Lower leg skin (tissue), 4 donors: ENCODE measurements around the gene CES3. TPM values are rescaled to one million over a fixed set of nuclear protein-coding genes. Genes with fewer than 3 reads are reported as not detected.

Source experiments
- DNase-seq, 2 donors: peaks; one replicate each; pipeline ENCODE4 v3.0.0-alpha.2; 2019; ENCODE audit warnings: low spot score in 2 of 2
- H3K4me3 ChIP-seq: fragments of 200-600 bp; sonication (generic); 2 replicates; pipeline ENCODE4 v1.5.1; 2017; ENCODE audit warnings: mild to moderate bottlenecking, low read depth; ENCODE audit not compliant: poor library complexity, severe bottlenecking
- POLR2A ChIP-seq, 2 donors: fragments of 450-650 bp; IDR thresholded peaks; one replicate each; pipeline ENCODE4 v1.6.1; 2016 to 2017; ENCODE audit warnings: antibody characterized with exemption in 2 of 2, mild to moderate bottlenecking in 1 of 2, moderate library complexity in 1 of 2
- WGBS, 2 donors: methylation state at CpG; one replicate each; pipeline ENCODE4 v1.1.5; 2018; 5-methylcytosine and 5-hydroxymethylcytosine counted together
- intact Hi-C: fragments of 100-400 bp; cut with DNase I; formaldehyde crosslinking; loops from one replicate; pipeline ENCODE4 v1.15.0; 2023; ENCODE audit warnings: low total_unique reads
- total RNA-seq, 4 donors: library from RNA; depleted of rRNA; stranded (reverse); fragments of >200 nt; gene quantifications; one replicate each; pipeline ENCODE4 v1.1.0, GENCODE V29; 2016
- TF ChIP-seq, protein P1 (sequence below), 3 donors: fragments of 450-650 bp; IDR thresholded peaks; one replicate each; pipeline ENCODE4 v1.5.1; 2016; ENCODE audit warnings: antibody characterized with exemption in 3 of 3, mild to moderate bottlenecking in 3 of 3, moderate library complexity in 2 of 3

Gene CES3, protein sequence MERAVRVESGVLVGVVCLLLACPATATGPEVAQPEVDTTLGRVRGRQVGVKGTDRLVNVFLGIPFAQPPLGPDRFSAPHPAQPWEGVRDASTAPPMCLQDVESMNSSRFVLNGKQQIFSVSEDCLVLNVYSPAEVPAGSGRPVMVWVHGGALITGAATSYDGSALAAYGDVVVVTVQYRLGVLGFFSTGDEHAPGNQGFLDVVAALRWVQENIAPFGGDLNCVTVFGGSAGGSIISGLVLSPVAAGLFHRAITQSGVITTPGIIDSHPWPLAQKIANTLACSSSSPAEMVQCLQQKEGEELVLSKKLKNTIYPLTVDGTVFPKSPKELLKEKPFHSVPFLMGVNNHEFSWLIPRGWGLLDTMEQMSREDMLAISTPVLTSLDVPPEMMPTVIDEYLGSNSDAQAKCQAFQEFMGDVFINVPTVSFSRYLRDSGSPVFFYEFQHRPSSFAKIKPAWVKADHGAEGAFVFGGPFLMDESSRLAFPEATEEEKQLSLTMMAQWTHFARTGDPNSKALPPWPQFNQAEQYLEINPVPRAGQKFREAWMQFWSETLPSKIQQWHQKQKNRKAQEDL
- total RNA-seq, result 1 to 10 TPM in 3 of 4 donors, under 1 TPM in 1; 0.59 to 1.3 (median 1.2) TPM

DNA sequence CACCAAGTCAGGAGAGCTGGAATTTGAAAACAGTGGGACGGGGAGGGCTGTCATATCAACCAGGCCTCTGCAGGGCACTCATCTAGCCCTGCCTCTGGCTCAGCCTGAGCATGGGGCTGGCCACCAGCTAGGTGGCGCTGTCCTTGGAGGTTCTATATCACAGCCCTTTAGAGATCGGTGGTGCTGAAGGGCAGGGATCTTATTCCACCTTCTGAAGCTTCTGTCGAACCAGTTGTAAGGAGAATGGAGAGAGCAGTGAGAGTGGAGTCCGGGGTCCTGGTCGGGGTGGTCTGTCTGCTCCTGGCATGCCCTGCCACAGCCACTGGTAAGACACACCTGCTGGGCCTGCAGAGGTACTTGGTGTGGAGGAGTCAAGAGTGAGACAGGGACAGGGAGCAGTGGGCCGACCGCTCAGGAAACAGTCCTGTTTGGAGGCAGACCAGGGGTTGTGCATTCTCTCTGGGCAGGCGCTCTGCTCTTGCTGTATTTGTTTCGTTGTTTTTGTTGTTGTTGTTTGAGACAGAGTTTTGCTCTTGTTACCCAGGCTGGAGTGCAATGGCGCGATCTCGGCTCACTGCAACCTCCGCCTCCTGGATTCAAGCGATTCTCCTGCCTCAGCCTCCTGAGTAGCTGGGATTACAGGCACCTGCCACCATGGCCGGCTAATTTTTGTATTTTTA, at the start of gene CES3:
TSS of gene CES3 (plus strand) at position 202 of the 680 bp plus-strand sequence. CDS start at position 244, 42 bp downstream.
- no peak within 1 kb of the TSS for H3K4me3 ChIP-seq
- no peak for DNase-seq
- WGBS, 2 donors, result 68 to 70% methylated on average over 16 of the region's 16 CpGs
- TF ChIP-seq, protein P1, sequence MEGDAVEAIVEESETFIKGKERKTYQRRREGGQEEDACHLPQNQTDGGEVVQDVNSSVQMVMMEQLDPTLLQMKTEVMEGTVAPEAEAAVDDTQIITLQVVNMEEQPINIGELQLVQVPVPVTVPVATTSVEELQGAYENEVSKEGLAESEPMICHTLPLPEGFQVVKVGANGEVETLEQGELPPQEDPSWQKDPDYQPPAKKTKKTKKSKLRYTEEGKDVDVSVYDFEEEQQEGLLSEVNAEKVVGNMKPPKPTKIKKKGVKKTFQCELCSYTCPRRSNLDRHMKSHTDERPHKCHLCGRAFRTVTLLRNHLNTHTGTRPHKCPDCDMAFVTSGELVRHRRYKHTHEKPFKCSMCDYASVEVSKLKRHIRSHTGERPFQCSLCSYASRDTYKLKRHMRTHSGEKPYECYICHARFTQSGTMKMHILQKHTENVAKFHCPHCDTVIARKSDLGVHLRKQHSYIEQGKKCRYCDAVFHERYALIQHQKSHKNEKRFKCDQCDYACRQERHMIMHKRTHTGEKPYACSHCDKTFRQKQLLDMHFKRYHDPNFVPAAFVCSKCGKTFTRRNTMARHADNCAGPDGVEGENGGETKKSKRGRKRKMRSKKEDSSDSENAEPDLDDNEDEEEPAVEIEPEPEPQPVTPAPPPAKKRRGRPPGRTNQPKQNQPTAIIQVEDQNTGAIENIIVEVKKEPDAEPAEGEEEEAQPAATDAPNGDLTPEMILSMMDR (IDR thresholded peaks at IDR 0.05), result peak in 1 of 3 donors; percentile 21
- TF ChIP-seq POLR2A (IDR thresholded peaks at IDR 0.05), result no peak
- intact Hi-C loops, result no loop called here

DNA sequence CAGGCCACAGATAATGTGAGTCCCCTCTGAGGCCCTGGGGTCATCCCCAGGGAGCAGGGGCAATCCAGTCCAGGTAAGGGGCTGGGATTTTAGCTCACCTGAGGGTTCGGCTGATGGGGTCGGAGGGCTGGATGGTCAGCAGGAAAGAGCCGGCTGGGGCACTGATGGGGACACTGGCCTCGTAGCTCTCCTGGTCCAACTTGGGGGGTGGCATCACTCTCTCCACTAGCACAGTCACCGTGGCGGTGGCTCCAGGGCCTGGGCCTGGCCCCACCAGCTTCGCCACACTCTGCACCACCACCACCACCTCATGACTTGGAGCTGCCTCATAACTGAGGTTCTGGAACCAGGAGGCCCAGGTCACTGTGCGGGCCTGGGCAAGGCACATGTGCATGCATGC, 49.3 kb upstream of the CES3 start:
- intact Hi-C loops, result no loop called here
- DNase-seq, result no peak
- 94 to 97% methylated on average over 7 to 8 of the region's 8 CpGs for WGBS, 2 donors
- TF ChIP-seq, protein P1 (IDR thresholded peaks at IDR 0.05), result no peak
- no peak for TF ChIP-seq POLR2A (IDR thresholded peaks at IDR 0.05)
- no peak overlapping the region for H3K4me3 ChIP-seq

DNA sequence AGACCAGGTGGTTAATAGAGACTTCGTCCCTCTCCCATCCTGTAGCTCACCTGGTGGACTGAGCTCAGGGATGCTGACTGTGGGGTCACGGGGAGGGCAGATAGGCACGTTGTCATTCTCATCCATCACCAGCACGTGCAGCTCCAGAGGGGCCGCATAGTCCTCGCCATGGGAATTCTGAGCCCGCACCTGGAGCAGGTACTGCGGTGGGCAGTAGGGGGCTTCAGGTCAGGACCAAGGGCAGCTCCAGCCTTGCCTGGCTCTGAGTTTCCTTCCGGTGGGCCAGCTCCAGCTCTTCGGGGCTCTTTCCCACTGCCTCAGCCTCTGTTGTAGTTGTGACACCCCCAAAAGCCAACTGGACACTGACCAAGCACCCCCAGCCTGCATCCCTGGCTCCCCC, 48.0 kb upstream of the CES3 start:
- no peak overlapping the region for H3K4me3 ChIP-seq
- TF ChIP-seq, protein P1 (IDR thresholded peaks at IDR 0.05), result no peak
- no peak for TF ChIP-seq POLR2A (IDR thresholded peaks at IDR 0.05)
- 48 to 75% methylated on average over 8 to 10 of the region's 10 CpGs for WGBS, 2 donors
- DNase-seq, result no peak
- intact Hi-C loops, result no loop called here

DNA sequence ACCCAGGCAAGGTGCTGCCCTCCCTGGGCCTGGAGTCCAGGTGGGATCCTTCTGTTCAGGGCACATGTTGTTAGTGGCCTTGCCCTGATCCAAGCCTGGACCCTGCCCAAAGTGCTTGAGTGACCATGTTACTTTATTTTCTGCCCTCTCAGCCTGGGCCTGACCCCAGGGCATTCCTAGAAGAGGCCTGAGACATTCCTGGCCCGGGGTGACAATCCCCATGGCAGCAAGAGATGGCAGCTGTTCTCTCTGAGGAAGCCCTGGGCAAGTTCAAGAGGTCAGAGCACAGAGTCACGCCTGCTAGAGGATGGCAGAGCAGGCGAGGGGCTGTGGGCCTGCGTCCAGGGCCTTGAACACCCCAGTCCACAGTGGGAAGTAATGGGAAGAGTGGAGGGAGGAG, 47.4 kb upstream of the CES3 start:
- no peak for DNase-seq
- H3K4me3 ChIP-seq, result no peak overlapping the region
- WGBS, 2 donors, result 90% methylated on average over 4 of the region's 4 CpGs
- intact Hi-C loops, result no loop called here
- TF ChIP-seq POLR2A (IDR thresholded peaks at IDR 0.05), result no peak
- TF ChIP-seq, protein P1 (IDR thresholded peaks at IDR 0.05), result no peak

DNA sequence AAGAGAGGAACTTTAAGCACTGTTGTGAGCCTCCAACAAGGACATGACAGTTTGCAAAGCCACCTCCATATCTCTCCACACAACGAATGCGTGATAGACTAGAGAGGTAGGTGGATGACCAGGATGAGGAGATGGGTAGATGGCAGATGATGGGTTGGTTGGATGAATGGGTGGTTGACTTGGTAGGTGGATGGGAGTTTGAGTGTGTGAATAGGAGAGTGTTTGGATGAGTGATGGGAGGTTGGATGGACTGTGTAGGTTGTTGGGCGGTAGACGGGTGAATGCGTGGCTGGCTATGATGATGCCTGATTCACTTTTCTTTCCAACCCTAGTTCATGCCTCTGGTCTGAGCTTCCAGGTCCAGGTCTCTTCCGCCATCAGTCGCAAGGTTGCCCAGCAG, 46.5 kb upstream of the CES3 start:
- DNase-seq, result no peak
- WGBS, 2 donors, result 95 to 97% methylated on average over 7 of the region's 7 CpGs
- H3K4me3 ChIP-seq, result no peak overlapping the region
- TF ChIP-seq, protein P1 (IDR thresholded peaks at IDR 0.05), result no peak
- TF ChIP-seq POLR2A (IDR thresholded peaks at IDR 0.05), result no peak
- intact Hi-C loops, result no loop called here
